GM20000 (cell line): ENCODE results near the gene ERCC4.
A peak's percentile ranks its signal among the peaks of the same experiment; 100 is the strongest.

Experiments used
- DNase-seq: peaks from one replicate; pipeline ENCODE4 v3.0.0; 2012; ENCODE audit warnings: low spot score
- CTCF ChIP-seq: IDR thresholded peaks from 2 replicates; pipeline ENCODE4 v1.5.1; 2012; ENCODE audit warnings: mild to moderate bottlenecking, control low read depth; ENCODE audit errors: extremely low read depth, missing control alignments

ERCC4 gene

GRCh38 chr16:13948086-13948485 is 28.1 kb downstream of the ERCC4 start:
- TF ChIP-seq CTCF, result no peak
- DNase-seq, result no peak

GRCh38 chr16:13950821-13951547 is 31.0 kb downstream of the ERCC4 start:
- TF ChIP-seq CTCF, result no peak
- DNase-seq, result no peak

DNA sequence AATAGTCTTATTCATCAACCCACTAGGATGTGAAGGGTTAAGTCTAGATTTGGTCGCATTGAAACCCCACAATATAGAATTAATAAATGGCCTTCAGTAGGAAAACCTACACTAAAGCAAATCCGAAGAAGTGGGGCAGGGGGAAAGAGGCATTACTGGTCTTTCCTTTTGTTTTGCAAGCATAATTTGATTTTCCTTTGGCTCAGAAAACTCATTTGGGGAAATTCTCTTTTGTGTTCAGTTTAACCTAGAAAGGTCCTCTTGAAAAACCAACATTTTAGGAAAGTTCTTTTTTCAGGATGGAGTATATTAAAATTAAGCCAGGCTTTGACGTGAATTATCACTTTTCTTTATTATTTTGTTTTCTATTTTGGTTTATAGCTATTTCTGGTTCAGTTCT is 31.7 kb downstream of the ERCC4 start:
- DNase-seq, result no peak
- no peak for TF ChIP-seq CTCF

GRCh38 chr16:13953501-13953900 is 33.5 kb downstream of the ERCC4 start:
- no peak for DNase-seq

DNA sequence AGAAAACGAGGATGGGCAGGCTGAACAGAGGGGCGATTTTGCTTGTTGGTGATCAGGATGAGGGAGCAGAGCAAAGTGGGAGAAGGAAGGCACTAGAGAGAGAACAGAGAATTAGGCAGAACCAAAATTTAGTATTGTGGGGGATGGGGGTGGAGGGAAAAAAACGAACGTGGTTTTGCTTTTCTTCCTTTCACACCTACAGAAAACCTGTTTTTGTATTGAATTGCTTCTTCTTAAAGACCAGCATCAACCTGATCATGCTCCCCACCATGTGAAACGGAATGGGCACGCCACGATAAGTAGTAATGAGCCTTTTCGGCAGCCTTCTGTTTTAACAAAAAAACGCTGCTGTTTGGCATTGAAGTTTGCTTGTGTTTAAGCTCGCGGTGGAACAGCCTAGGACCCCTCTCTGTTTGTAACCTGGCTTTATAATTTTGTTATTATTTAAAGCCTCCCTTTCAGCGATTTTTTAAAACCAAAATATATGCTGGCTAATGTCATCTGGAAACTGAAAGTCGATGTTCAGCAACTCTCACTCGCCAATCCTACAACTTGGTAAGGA is 36.8 kb downstream of the ERCC4 start:
- no peak for DNase-seq

More at GRCh38 chr16:13953501-13953900, 33.5 kb downstream of the ERCC4 start:
- TF ChIP-seq CTCF, result no peak

DNA sequence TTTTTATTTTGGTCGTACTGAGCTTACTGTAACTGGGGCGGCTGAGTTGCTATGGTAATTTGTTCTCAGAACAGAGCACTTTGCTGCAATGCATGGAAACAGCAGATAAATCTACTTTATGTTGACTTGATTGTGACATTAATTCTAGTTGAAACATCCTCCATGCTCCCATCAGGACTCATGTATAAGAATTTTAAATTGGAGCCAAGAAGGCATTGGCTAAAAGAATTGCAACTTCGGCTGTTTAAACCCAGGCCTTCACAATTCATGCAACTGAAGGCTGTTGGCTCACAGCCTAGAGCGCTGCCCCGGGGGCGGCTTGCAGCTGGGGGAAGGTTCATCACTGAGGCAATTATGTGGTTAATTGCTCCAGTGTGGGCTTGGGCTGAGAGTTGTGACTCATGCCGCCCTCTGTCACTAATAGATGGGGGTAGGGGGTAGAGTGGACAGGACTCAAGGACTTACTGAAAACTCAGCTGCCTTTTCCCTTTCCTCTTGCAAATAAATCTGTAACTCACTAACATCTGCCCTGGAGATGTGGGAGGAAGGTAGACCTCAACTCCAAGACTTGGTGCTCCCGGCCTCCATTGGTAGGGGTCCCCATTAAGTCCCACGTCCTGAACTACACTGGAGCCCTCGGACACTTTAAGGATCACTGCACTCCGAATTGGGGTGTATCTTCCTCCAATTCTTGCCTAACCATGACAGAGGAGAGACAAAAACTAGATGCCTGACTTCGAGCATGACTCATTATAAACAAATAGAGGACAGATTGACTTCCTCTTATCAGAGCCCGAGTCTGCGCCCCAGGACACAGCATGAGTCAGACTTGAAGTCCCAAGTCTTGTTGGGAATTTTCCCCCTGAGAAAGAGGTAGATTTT is 37.5 kb downstream of the ERCC4 start:
- no peak for TF ChIP-seq CTCF
- DNase-seq, result peak; percentile 51

More for the DNA sequence above, 36.8 kb downstream of the ERCC4 start:
- TF ChIP-seq CTCF, result no peak

- TF ChIP-seq CTCF, result no peak
- no peak for DNase-seq
Measured at GRCh38 chr16:13958474-13958873, 38.5 kb downstream of the ERCC4 start.
